PC-3 (cell line): Measurements from ENCODE around the gene SFT2D3.

Experiments used
- CTCF ChIP-seq: fragments of 300-600 bp; sonication (generic); conservative IDR thresholded peaks from 2 replicates; pipeline ENCODE4 v1.5.1; 2017; ENCODE audit warnings: antibody characterized with exemption, low read depth, mild to moderate bottlenecking, low read length
- EZH2 ChIP-seq: fragments of 300-600 bp; sonication (generic); IDR thresholded peaks from one replicate; pipeline ENCODE4 v1.6.1; 2017; ENCODE audit warnings: antibody characterized with exemption, mild to moderate bottlenecking, low read length; ENCODE audit not compliant: unreplicated experiment
- EZH2phosphoT487 ChIP-seq: fragments of 300-600 bp; sonication (generic); IDR thresholded peaks from 2 replicates; pipeline ENCODE4 v1.6.1; 2018; ENCODE audit warnings: mild to moderate bottlenecking, antibody characterized with exemption, low read length, borderline replicate concordance

- TF ChIP-seq CTCF (no peak), EZH2 (no peak), EZH2phosphoT487 (no peak)
Observed at GRCh38 chr2:127679680-127680361, 21.5 kb upstream of the SFT2D3 start.
